UCSD-AML1 (cell line): ENCODE measurements around the gene PODXL2.

ENCODE experiments used
- DNase-seq: peaks from one replicate; lab custom pipeline; 2025; ENCODE audit not compliant: unreplicated experiment; lab: John Stamatoyannopoulos, UW

PODXL2 gene

DNA sequence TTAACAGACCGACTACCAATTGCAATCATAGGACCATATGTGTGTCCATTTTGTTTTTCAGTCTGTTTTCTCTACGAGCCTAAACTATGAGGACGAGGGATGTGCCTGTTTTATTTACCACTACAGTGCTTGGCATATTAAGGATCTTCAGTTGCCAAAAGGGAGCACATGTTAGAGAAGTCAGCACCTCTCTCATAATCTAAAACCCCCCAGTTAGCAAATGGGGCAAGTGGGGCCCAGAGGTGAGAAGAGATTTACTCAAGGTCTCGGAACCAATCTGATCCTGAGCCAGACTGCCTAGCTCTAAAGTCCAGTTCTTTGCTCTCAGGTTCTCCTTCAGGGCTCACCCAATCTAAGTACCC is 578 bp upstream of the PODXL2 start:
- no peak for DNase-seq

DNA sequence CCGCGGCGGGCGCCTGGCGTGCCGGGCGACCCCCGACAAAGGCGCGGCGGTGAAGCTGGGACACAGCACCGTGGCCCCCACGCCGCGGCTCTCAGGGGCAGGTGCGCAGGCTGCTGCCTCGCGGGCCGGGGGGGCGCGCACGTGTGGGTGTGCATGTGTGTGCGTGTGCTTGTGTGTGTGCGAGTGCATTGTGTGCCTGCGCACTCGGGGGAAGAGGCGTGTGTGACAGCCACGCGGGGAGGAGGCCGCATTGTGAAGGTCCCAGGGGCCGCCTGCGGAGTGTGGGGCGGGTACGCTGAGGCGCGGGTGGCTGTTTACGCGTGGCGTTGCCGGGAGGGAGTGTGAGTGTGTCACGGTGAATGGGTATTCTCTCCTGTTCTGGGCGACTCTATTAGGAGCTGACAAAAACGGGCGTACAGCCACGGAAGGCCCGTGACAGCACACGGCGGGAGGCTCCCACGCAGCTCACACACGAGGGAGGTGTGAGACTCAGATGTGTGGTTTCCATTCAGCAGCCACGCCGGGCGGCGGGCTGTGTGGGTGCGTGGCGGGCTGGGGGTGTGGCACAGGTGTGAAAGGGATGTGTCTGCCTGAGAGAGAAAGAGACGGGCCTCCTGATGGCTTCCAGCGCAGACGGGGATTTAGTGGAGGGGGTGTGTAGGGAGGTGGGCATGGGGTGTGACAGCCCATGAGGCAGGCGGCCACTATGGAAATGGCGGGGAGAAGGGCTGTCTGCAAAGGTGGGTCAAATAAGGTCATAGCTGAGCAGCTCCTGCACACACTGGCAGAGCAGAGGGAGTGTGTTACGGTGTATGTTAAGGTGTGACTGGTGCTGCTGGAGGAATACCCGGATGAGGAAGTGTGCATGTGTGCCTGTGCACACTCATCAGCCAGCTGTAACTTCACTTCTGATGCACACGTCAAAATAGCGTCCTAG is 750 bp downstream of the PODXL2 start:
- DNase-seq = no peak

DNA sequence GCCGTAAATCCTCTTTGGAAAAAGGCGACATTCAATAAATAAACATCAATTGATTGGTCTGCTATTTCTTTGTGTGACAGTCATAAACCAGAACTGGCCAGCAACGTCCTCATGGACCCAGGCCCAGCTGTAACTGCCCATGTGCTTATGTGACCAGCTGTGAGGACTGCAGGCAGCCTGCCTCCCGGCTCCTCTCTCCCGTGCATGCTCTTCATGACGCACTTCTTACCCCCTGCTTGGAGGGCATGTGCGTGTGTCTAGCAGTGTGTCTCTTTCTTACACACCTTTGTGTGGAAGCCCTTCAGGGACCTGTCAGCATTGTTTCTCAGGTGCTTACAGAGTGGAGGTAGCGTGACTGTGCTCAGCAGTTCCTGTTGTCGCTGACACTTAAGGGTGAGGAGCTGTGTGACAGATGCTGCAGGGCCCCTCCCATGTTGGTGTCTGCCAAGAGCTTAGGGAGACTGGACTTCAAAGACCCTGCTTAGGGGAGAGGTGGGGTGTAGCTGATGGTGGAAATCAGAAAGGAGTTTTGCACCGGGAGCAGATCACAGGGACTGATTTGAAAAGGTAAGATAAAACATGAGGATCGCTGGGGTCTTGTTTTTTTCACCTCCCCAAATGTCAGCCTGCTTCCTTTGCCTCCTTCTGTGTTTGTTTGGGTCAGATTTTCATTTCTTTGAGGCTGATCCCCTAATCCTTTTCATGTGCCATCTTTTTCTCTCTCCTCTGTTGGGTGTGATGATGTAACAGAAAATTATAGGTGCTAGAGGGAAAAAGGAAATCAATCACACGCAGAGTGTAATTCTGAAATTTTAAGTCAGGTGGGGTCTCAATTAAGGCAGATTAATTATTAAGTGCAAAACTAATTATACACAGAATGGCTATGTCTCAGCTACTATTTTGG is 2.1 kb downstream of the PODXL2 start:
- DNase-seq = no peak

DNA sequence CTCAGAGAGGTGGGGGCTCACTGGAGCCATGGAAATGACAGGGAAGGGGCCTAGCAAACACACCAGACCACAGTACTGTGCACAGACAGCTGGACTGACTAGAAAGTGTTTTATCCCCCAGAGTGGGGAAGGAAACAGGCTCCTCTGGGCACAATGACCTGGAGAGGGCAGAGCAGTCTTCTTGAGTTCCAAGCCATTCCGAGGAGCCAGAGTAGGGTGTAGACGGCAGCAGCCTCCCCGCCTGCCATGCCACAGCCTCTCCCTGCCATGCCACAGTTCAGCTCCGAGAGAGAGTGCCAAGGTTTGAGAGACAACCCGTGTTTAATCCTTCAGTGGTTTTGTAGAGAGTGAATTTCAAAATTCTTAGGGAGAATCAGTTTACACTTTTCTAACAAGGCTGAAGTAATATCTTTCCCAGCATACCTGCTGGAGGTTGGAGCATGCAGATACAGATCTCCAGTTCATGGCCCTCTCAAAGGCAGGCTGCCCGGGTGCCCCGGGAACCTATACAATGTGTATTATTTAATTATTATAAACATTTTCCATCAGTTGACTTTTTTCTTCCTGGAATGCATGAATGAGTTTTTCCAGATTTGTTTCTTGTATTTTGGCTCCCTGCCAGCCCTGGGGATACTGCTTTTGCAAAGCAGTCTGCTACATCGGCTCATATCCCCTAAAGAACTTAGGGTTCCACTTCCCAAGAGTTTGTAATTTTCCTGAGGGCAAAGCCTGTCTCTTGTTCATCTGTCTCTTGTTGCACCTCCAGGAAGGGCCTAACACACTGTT is 3.2 kb downstream of the PODXL2 start:
- DNase-seq = no peak

DNA sequence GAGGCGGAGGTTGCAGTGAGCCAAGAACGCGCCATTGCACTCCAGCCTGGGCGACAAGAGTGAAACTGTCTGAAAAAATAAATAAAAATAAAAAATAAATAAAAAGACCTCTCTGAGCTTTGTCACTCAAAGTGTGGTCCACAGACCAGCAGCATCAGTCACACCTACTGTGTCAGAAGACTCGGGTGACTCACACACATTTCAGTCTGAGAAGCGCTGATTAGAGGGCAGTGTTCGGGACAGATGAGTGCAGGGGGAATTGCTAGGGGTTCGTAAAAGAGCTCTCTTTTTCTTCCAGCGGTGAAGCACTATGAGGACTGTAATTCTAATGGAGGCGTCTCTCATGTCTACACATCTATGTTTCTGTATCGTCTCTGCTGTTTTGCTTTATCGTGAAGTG is 5.7 kb downstream of the PODXL2 start:
- DNase-seq = no peak

DNA sequence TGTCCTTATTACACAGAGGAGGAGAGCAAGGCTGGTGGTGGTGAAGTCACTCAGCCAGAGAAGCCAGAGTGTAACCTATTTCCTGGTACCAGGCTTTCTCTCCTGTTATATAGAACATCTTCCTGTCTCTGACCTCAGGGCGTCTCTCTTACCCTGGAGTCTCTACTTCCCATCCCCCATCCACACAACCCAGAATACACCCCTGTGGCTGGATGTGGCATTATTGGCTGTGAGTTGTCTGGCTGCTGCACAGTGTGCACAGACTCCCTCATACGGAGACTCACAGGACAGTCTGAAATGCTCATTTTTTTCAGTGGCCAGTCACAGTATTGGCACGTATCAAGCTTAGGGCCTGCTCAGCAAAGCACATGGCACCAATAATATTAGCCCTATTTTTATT is 8.6 kb downstream of the PODXL2 start:
- peak; percentile 47 for DNase-seq

DNA sequence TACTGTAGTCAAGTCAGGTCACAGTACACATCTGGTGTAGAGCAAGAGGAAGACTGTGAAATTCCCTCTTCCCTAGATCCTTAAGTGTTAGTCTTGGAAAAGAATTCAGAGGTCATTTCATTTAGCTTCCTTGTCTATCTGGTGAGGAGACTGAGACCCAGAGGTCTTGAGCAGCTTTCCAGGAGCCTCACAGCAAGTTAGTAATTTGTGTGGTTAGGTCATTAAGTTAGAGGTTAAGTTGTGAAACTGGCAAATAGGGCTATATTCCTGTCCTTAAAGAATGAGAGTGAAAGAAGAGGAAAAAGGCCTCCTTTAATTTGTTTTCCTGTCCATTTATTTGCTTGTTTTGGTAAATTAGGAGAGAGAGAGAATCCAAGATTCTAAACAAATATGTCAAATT is 9.0 kb downstream of the PODXL2 start:
- no peak for DNase-seq

DNA sequence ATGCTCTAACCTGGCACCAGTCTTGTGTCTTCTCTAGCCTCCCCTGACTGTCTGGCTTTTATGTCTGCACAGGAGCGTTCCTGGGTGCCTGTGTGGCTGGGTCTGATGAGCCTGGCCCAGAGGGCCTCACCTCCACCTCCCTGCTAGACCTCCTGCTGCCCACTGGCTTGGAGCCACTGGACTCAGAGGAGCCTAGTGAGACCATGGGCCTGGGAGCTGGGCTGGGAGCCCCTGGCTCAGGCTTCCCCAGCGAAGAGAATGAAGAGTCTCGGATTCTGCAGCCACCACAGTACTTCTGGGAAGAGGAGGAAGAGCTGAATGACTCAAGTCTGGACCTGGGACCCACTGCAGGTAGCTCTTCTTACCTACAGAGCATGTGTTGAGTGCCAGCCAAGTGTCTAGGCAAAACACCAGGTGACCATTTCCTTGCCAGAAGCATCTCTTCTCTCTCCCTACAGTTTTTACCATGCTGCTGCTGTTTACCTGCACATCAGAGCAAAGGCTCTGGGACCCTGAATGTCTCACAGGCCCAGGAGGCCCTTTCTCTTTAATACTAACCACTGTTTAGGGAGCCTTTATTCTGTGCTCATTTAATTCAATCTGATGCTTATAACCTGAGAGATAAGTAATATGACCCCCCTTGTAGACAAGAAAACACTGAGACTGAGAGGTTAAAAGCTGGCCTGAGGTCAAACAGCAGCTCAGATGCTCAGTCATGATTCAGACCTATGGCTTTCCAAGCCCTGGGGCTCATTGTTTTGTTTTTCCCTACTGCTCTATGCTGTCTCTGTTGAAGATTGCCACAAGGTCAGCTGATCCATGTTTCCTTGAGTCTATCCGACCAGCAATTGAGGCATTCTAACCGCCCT is 10.4 kb downstream of the PODXL2 start:
- no peak for DNase-seq

DNA sequence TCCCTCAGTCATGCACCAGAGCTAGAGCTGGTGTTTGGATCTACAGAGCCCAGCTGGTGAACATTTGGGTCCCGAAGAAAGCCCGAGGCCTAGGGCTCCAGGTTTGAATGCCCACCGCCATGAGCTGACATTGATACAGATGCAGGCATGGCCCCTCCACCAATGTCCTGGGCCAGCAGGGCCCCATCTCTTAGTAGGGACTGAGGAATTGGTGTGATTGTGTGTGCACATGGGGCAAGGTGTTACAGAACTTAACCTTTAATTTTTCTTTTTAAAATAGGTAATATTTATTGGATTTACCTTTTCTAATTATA is 11.0 kb downstream of the PODXL2 start:
- no peak for DNase-seq

DNA sequence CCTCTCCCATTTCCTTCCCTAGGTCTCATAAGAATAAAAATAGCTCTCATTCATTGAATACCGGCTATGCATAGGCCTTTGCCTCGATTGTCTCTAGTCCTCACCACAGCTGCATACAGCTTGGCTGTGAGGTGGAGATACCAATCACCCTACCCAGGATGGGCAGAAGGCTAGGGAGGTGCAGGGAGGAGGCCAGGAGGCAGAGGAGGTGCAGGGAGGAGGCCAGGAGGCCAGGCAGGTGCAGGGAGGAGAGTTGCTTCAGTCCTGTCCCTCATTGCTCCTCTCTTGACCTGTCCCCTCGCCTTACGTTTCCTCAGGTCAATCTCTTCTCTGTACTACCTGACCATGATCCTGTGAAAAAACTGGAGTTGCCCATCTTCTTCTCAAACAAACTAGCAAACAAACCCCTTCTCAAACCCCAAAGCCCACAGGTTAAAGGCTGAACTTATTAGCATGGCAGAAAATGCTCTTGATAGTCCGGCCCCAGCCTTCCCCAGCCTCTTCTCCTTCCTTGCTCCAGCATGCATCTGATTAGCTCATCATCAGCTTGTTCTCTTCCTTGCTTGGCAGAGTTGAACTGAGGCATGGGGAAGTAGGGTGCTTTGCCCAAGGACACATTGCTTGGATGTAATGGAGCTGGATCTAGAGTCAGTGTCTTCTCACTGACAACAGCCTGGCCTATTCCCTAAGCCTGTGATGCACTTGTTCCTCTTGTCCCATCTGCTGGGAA is 15.8 kb downstream of the PODXL2 start:
- no peak for DNase-seq

DNA sequence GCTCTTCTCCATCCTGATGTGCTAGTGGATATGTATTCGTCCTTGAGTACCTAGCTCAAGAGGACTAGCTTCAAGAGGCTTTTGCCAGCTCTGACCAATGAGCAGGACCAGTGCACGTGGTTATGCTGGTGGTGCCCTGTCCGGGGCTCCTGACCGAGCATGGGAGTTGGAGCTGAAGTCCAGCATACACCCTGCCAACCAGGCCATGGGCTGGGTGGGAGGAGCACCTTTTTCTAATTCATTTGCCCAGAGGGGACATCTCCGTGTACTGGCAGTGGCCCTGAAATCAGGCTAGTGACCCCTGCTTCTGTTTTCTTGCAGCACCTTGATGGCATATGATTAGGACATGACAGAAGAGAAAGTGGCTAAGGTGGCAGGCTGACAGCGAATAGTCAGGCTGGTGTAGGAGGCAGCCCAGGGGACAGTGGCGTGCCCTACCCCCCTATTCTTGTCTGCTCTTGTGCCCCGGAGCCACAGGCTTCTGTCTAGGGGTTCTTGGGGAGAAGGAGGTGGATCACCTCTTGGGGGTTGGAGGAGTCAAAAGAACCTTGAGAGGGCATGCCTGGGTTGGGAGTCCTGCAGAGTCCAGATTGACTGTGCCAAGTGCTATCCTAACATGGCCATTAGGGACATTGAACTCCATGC is 16.5 kb downstream of the PODXL2 start:
- no peak for DNase-seq

DNA sequence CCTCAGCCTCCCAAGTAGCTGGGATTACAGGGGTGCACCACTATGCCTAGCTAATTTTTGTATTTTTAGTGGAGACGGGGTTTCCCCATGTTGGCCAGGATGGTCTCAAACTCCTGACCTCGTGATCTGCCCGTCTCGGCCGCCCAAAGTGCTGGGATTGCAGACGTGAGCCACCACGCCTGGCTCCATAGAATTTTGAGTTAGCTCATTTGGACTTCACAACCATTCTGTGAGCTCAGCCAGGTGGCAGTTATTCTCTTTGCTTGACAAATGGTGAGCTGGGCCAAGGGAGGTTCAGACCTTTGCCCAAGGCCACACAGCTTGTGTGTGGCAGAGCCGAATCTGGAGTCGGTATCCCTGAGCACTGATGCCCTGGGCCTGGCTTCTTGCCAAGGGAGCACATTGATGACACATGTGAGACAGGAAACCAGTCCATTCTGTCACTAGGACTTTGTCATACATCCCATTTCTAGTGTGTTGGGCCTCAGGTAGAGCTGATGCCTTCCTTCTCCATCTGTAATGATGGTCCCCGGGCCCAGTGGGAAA is 17.6 kb downstream of the PODXL2 start:
- no peak for DNase-seq

DNA sequence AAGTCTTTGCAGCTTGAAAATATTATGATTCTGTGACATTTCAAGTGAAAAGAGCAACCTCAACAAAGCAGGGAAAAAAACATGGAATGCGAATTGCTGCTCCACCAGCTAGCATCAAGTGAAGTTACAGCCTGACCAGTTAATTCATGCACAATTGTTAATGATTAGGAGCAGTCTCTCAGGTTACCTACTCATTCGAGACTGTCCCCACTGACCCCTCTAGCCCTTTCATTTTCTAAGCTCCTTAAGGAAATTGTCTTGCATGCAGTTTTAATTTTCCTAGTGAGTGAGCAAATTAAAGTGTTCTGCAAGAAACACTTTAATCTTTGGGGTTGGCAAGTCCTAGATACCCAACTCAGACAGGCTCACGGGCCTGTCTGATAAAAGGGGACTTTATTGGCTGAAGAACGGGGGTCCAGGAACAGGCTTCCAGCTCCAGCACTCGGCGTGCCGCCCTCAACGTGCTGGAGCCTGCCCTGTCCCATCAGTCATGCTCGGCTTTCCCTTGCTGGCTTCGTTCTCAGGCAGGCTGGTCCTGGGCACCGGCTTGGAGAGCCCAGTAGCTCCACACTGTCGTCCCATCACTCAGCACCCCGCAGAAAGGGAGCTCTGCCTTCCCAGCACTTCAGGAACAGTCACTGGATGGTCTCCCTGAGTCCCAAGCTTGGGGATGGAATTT is 18.3 kb downstream of the PODXL2 start:
- no peak for DNase-seq

DNA sequence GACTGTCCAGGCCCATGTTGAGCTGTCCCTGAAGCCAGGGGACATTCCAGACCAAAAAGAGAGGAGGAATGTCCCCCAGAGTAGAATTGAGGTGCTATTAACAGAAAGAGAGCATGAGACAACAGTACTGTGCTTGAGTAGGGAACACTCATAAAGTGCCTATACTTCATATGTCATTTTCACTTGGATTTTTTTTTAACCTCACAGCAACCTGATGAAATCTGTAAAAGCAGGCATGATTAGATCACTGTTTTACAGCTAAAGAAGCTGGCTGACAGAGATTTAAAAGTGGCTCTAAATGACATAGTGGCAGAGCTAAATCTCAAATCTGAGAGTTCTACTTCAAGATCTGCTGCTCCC is 18.8 kb downstream of the PODXL2 start:
- DNase-seq = no peak

DNA sequence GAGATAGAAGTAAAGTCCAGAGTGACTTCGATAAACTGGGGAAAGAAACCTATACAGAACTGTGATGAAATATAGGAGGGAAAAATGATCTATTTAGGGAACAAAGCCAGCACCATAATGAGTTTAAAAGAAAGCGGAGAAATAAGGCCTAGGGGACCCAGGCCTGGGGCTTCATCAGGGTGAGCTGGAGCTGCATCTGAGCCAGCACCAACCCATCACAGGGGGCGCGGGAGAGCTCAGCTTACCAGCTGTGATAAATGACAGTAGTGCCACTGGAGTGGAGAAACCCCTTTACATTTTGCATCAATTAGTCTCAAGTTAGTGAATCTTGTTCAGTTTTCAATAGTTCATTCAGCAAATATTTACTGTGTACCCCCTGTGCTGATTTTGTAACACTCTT is 21.3 kb downstream of the PODXL2 start:
- no peak for DNase-seq

DNA sequence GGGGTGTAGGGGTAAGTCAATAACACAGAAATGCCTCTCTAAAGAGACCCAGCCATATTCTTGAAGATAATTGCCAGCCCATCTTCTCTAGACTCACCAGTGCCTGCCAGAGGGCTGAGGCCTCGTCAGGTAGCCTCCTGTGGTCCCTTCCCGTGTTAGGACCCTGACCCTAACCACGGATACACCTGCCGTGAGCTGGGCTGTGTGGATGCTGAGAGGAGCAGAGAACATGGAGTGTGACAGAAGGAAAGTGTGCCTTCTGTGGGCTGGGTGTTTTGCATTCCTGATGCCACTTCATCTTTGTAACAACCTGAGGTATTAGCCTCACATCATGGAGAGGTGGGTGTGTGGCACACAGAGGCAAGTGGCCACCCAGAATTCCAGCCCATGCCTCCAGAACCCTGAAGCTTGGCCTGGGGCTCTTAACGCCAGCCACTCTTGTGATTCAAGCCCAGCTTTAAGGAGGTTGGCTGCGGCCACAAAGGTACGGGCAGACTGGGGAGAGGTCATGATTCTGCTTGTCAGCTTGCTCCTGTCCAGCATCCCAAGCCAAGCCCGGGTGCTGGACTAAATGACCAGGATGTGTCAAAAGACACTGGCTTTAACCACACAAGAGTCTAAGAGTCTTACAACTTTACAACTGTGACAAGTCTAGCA is 22.7 kb downstream of the PODXL2 start:
- DNase-seq = no peak

DNA sequence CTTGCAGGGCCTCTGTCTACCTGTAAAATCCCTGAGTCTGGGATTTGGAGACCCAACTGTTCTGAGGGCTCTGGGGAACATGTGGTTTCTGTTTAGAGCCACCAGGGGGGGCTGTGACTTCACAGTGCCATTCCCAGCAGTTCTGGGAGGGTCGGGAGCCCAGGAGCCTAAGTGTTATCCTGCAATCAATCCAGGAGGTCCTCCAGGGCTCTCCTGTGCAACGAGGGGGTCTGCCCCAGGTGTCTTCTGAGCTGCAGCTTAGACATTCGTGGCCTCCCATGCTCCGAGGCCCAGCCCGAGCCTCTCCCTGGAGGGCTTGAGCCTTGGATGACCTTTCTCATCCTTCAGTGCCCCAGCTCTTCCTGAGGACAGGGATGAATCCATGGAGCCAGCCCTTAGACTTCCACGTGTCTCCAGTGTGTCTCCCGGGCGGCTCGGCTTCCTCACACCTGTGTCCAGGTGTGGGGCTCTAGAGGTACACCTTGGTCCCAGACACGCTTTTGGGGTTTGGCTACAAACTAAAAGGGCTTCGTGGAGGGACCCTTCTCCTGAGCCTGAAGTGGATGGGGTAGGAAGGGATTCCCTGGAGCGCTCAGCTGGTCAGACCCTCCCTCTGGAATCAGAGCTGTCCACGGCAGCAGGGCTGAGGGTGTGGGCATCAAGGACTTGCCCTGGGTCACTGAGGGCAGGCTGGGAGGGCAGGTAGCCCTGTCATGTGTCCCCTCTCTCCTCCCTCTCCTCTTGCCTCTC is 23.4 kb downstream of the PODXL2 start:
- DNase-seq = peak; percentile 50
